GM23248 (cell line): ENCODE data around the gene ABHD4. TPM values are rescaled to one million over a fixed set of nuclear protein-coding genes. Genes with fewer than 3 reads are reported as not detected.

Experiments used
- DNase-seq: peaks from one replicate; pipeline ENCODE4 v3.0.0-alpha.2; 2015
- H2AFZ ChIP-seq: fragments of 200-600 bp; sonication (generic); 2 replicates; pipeline ENCODE4 v1.6.1; 2016; ENCODE audit warnings: antibody characterized with exemption
- H3F3A ChIP-seq: fragments of 200-600 bp; sonication (generic); 2 replicates; pipeline ENCODE4 v1.6.1; 2016; ENCODE audit warnings: mild to moderate bottlenecking, antibody characterized with exemption, mixed run types; ENCODE audit not compliant: insufficient read depth
- H3K27ac ChIP-seq: fragments of 200-600 bp; sonication (generic); 2 replicates; pipeline ENCODE4 v1.5.1; 2016; ENCODE audit warnings: mild to moderate bottlenecking
- H3K27me3 ChIP-seq: fragments of 200-600 bp; sonication (generic); replicated peaks from 2 replicates; pipeline ENCODE4 v1.6.1; 2016; ENCODE audit warnings: mild to moderate bottlenecking; ENCODE audit not compliant: insufficient read depth
- H3K36me3 ChIP-seq: fragments of 200-600 bp; sonication (generic); 2 replicates; pipeline ENCODE4 v1.6.1; 2016; ENCODE audit warnings: low read depth, mild to moderate bottlenecking
- H3K4me1 ChIP-seq: fragments of 200-600 bp; sonication (generic); 2 replicates; pipeline ENCODE4 v1.6.1; 2016; ENCODE audit warnings: mild to moderate bottlenecking; ENCODE audit not compliant: insufficient read depth
- H3K4me2 ChIP-seq: fragments of 200-600 bp; sonication (generic); one replicate; pipeline ENCODE4 v1.6.1; 2016; ENCODE audit warnings: mild to moderate bottlenecking; ENCODE audit not compliant: unreplicated experiment
- H3K4me3 ChIP-seq: fragments of 200-600 bp; sonication (generic); 2 replicates; pipeline ENCODE4 v1.5.1; 2016; ENCODE audit warnings: mild to moderate bottlenecking
- H3K79me2 ChIP-seq: fragments of 200-600 bp; sonication (generic); 2 replicates; pipeline ENCODE4 v1.6.1; 2016; ENCODE audit warnings: mild to moderate bottlenecking; ENCODE audit not compliant: insufficient read depth
- H3K9ac ChIP-seq: fragments of 200-600 bp; sonication (generic); 2 replicates; pipeline ENCODE4 v1.6.1; 2016; ENCODE audit warnings: mild to moderate bottlenecking
- H3K9me2 ChIP-seq: fragments of 200-600 bp; sonication (generic); 2 replicates; pipeline ENCODE4 v1.6.1; 2016; ENCODE audit warnings: mixed run types, mild to moderate bottlenecking, moderate library complexity; ENCODE audit not compliant: insufficient read depth
- H3K9me3 ChIP-seq: fragments of 200-600 bp; sonication (generic); one replicate; pipeline ENCODE4 v1.6.1; 2017; ENCODE audit warnings: low read depth
- H4K20me1 ChIP-seq: fragments of 200-600 bp; sonication (generic); 2 replicates; pipeline ENCODE4 v1.6.0; 2016; ENCODE audit not compliant: insufficient read depth
- EZH2 ChIP-seq: fragments of 200-600 bp; sonication (generic); IDR thresholded peaks from 2 replicates; pipeline ENCODE4 v1.6.1; 2018; ENCODE audit warnings: antibody characterized with exemption, mild to moderate bottlenecking; ENCODE audit not compliant: insufficient read depth, poor library complexity, severe bottlenecking
- EZH2phosphoT487 ChIP-seq: fragments of 200-600 bp; sonication (generic); IDR thresholded peaks from 2 replicates; pipeline ENCODE4 v1.6.1; 2018; ENCODE audit warnings: antibody characterized with exemption, moderate library complexity, mild to moderate bottlenecking, low read depth; ENCODE audit not compliant: insufficient read depth
- WGBS, 2 experiments: methylation state at CpG; one replicate each; pipeline ENCODE4 v1.1.6; 2015 to 2017; ENCODE audit warnings: low lambda C conversion rate in 2 of 2, low coverage in 1 of 2; ENCODE audit errors: missing lambda C conversion rate in 2 of 2; 5-methylcytosine and 5-hydroxymethylcytosine counted together
- in situ Hi-C: fragments of 300-500 bp; cut with MboI; formaldehyde crosslinking; loops from 2 replicates; pipeline ENCODE4 v1.15.0; 2020
- polyA plus RNA-seq: library from polyadenylated mRNA; unstranded; fragments of >200 nt; fragmentation: Nextera tagmentation; extraction: Ambion mirVana; gene quantifications from 2 replicates; pipeline ENCODE4 v1.2.1, GENCODE V29; 2016
- total RNA-seq: library from RNA; depleted of rRNA; stranded (reverse); fragments of >200 nt; shearing (Covaris generic); gene quantifications from 2 replicates; pipeline ENCODE4 v1.2.3, GENCODE V29; 2014

ABHD4 gene
- total and polyA plus RNA-seq, 2 experiments from 2014 or later, result 16.8 to 26.5 TPM

DNA sequence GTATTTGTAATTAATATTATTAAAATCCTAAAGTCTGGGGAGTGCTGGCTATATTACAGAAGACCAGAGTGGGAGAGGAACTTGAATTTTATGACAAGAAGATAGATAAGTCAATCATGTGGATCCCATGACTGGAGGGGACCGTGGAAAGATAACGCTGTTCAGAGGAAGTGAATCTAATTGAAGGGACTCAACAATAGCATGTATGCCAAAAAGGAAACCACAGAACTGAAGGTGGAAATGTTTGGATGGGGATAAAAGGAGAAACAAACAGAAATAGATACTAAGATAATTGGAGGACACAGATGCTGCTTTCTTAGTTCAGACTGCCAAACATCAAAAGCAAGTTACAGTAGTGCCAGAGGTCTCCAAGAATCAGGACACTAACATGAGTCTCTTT, 24.9 kb downstream of the ABHD4 start:
- no peak for DNase-seq

DNA sequence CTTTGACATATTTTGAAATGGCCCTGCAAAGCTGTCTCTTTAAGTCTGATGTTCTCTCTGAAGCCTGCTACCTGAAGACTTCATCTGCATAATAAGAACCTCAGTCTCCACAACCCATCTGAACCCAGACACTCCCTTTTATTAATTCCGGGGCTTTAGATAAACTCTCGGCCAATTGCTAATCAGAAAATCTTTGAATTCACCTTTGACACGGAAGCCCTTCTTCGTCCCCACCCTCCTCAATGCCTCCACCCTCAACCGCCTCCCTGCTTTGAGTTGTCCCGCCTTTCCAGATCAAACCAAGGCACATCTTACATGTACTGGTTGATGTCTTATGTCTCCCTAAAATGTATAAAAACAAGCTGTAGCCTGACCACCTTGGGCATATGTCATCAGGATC, 28.5 kb downstream of the ABHD4 start:
- no peak overlapping the region for H3K4me3 ChIP-seq
- in situ Hi-C loops, result no loop called here
- no peak for TF ChIP-seq EZH2phosphoT487
- no peak for TF ChIP-seq EZH2
- no peak overlapping the region for H3K27ac ChIP-seq
- no peaks in the 10 kb centered on the region for H3K36me3 ChIP-seq
- H3K9ac ChIP-seq, result no peak overlapping the region
- no peak overlapping the region for H3K4me2 ChIP-seq
- no peaks in the 10 kb centered on the region for H3K27me3 ChIP-seq
- H3K4me1 ChIP-seq, result peaks cover 7% of the 10 kb centered on the region; the same call in 1 of the 2 replicates
- WGBS, 2 experiments, result 87 to 94% methylated on average over 6 of the region's 6 CpGs
- H3K9me3 ChIP-seq, result no peaks in the 10 kb centered on the region
- no peaks in the 10 kb centered on the region for H4K20me1 ChIP-seq
- no peaks in the 10 kb centered on the region for H3K79me2 ChIP-seq
- no peak overlapping the region for H2AFZ ChIP-seq
- H3F3A ChIP-seq, result peaks cover 7% of the 10 kb centered on the region; the same call in 1 of the 2 replicates
- no peaks in the 10 kb centered on the region for H3K9me2 ChIP-seq
- no peak for DNase-seq

More for the DNA sequence above, 24.9 kb downstream of the ABHD4 start:
- Histone ChIP-seq H3K4me2 (no peak overlapping the region), H3K79me2 (no peaks in the 10 kb centered on the region), H3K9me2 (no peaks in the 10 kb centered on the region), H3K27me3 (no peaks in the 10 kb centered on the region), H2AFZ (no peak overlapping the region), H3F3A (peaks cover 7% of the 10 kb centered on the region; the same call in 1 of the 2 replicates), H3K4me3 (no peak overlapping the region), H3K9ac (no peak overlapping the region), H3K4me1 (peaks cover 7% of the 10 kb centered on the region; the same call in 1 of the 2 replicates), H3K9me3 (no peaks in the 10 kb centered on the region), H3K36me3 (no peaks in the 10 kb centered on the region), H4K20me1 (no peaks in the 10 kb centered on the region), H3K27ac (no peak overlapping the region)
- WGBS, 2 experiments, result 58 to 60% methylated on average over 2 of the region's 2 CpGs
- TF ChIP-seq EZH2phosphoT487 (no peak), EZH2 (no peak)
- in situ Hi-C loops, result no loop called here

DNA sequence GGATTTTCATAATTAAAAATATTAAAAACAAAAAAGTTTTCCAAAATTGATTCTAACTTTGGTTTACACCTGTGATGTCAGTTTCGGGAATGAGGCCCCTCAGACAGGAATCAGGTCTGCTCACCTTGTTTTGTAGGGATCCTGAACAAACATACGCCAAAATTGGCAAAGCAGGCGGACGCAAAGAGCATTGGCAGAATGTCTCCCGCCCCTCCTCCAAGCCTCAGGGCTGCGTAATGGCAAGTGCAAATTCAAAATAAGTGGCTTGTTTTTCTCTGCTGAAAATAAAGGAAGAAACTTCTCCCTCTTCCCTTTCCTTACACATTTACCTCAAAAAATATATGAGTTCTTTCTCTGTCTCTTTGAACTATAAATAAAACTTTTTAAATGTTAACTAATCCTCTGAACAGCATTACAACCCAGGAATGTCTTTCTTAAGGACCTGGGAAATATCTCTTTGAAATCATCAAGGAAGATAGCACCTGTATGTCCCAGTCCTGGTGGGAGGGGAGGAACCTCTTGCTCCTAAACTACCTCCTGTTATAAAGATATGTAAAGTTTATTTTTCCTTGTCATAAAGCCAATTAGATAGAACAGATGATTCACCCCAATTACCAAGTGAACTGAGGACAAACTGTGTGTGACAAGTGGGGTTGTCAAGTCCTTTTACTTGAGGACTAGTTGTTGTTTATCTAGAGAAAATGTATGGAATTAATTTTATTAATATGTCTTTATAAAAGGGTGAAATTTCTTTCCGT, 29.6 kb downstream of the ABHD4 start:
- Histone ChIP-seq H3F3A (no peaks in the 10 kb centered on the region), H3K27me3 (no peaks in the 10 kb centered on the region), H4K20me1 (no peaks in the 10 kb centered on the region), H3K9me2 (no peaks in the 10 kb centered on the region), H3K9ac (no peak overlapping the region), H3K4me3 (no peak overlapping the region), H3K79me2 (no peaks in the 10 kb centered on the region), H3K4me2 (no peak overlapping the region), H2AFZ (no peak overlapping the region), H3K27ac (no peak overlapping the region), H3K9me3 (no peaks in the 10 kb centered on the region), H3K36me3 (no peaks in the 10 kb centered on the region), H3K4me1 (no peaks in the 10 kb centered on the region)
- in situ Hi-C loops, result no loop called here
- DNase-seq, result no peak
- WGBS, 2 experiments, result 66 to 70% methylated on average over 7 of the region's 7 CpGs
- TF ChIP-seq EZH2phosphoT487 (no peak), EZH2 (no peak)

DNA sequence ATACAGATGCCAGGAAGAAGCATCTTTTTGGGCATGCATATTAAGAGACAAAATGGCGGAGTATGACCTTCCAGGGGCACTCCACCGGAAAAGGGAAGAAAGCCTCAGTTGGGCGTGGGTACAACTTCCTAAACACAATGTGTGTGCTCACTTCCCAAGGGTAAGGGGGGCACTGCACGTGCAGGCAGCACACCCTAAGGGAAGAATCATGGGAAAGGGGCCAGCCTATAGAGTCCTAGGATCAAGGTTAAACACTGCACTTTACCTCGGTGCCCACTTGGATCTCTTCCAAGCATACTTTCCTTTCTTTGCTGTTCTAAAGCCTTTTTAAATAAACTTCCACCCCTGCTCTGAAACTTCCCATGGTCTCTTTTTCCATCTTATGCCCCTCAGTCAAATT, 31.3 kb downstream of the ABHD4 start:
- no peak for DNase-seq
- Histone ChIP-seq H3K4me3 (no peak overlapping the region), H3K9me2 (no peaks in the 10 kb centered on the region), H3K79me2 (no peaks in the 10 kb centered on the region), H3K27me3 (no peaks in the 10 kb centered on the region), H4K20me1 (no peaks in the 10 kb centered on the region), H3K9ac (no peak overlapping the region), H3K4me1 (no peaks in the 10 kb centered on the region), H3K4me2 (no peak overlapping the region), H2AFZ (no peak overlapping the region), H3F3A (no peaks in the 10 kb centered on the region), H3K9me3 (no peaks in the 10 kb centered on the region), H3K36me3 (no peaks in the 10 kb centered on the region), H3K27ac (no peak overlapping the region)
- TF ChIP-seq EZH2phosphoT487 (no peak), EZH2 (no peak)
- in situ Hi-C loops, result no loop called here
- 73 to 78% methylated on average over 5 of the region's 5 CpGs for WGBS, 2 experiments

DNA sequence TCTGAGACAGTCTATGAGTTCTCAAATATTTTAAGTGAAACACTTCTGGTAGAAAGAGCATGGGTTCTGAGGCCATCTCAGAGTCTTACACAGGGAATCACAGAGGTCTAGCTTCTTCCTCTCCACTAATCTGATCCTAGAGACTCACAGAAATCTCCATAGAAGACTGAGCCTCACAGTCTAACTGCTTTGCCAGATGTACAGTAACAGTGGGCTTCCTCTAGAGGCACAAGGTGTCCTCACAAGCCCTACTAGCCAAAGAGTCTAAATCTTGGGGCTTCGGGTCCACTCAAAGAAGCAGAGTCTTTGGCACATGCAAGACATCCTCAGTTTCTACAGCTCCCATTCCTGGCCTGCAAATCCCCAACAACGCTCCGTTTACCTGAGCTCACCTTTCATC, 32.0 kb downstream of the ABHD4 start:
- DNase-seq, result no peak
- TF ChIP-seq EZH2 (no peak), EZH2phosphoT487 (no peak)
- Histone ChIP-seq H3K27me3 (no peaks in the 10 kb centered on the region), H2AFZ (no peak overlapping the region), H3K9ac (no peak overlapping the region), H3F3A (no peaks in the 10 kb centered on the region), H3K9me2 (no peaks in the 10 kb centered on the region), H3K36me3 (no peaks in the 10 kb centered on the region), H3K79me2 (no peaks in the 10 kb centered on the region), H4K20me1 (no peaks in the 10 kb centered on the region), H3K4me1 (no peaks in the 10 kb centered on the region), H3K27ac (no peak overlapping the region; the same call in 1 of the 2 replicates), H3K9me3 (no peaks in the 10 kb centered on the region), H3K4me3 (no peak overlapping the region), H3K4me2 (no peak overlapping the region)
- in situ Hi-C loops, result no loop called here
- WGBS, 2 experiments, result 80 to 82% methylated on average over 3 of the region's 3 CpGs
